T-cell (primary cell): ENCODE data around the gene SUFU. TPM values are rescaled to one million over a fixed set of nuclear protein-coding genes. Genes with fewer than 3 reads are reported as not detected.

Experiments
- ATAC-seq, 4 experiments: fragments of 200-7000 bp in 3 of 4; fragments of 150-1000 bp in 1 of 4; cut with Tn5 transposase; replicated peaks in 1 of 4; 1 replicate in 3 of 4; 2 replicates in 1 of 4; pipeline ENCODE4 v1.10.0; 2021; ENCODE audit warnings: moderate library complexity in 3 of 4, mild to moderate bottlenecking in 2 of 4, moderate number of reproducible peaks in 1 of 4
- CTCF ChIA-PET, 2 donors: fragments of 300-600 bp; sonication (Branson Sonifier 250); formaldehyde crosslinking; loops; one replicate each; lab custom pipeline; 2022; ENCODE audit warnings: antibody characterized with exemption in 2 of 2; lab: Charles Lee
- POLR2A ChIA-PET, 2 donors: fragments of 300-600 bp; sonication (Branson Sonifier 250); formaldehyde crosslinking; loops; one replicate each; lab custom pipeline; 2022; ENCODE audit warnings: antibody characterized with exemption in 2 of 2; lab: Charles Lee
- DNase-seq, 35 experiments: peaks; one replicate each; pipeline versions ENCODE4 v3.0.0 to v3.0.0-alpha.2; 2013 to 2023
- H3K27ac ChIP-seq: one replicate; pipeline ENCODE4 v1.5.1; 2013; ENCODE audit warnings: low read length
- H3K27me3 ChIP-seq, 2 experiments: replicated peaks in 1 of 2; 1 replicate in 1 of 2; 2 replicates in 1 of 2; pipeline versions ENCODE4 v1.6.1 to v1.7.0; 2013; ENCODE audit warnings: low read length in 1 of 2, mixed read lengths in 1 of 2; ENCODE audit not compliant: control insufficient read depth in 2 of 2, insufficient read depth in 2 of 2; ENCODE audit errors: extremely low read depth in 1 of 2
- H3K36me3 ChIP-seq, 2 donors: 1 replicate in 1 of 2; 2 replicates in 1 of 2; pipeline versions ENCODE4 v1.6.1 to v1.7.0; 2013; ENCODE audit warnings: low read length in 1 of 2; ENCODE audit not compliant: control insufficient read depth in 2 of 2, insufficient read depth in 1 of 2; ENCODE audit errors: extremely low read depth in 1 of 2
- H3K4me1 ChIP-seq, 2 experiments: 1 replicate in 1 of 2; 2 replicates in 1 of 2; pipeline versions ENCODE4 v1.6.1 to v1.7.0; 2013; ENCODE audit warnings: low read length in 2 of 2, mixed read lengths in 1 of 2; ENCODE audit not compliant: insufficient read depth in 2 of 2, control insufficient read depth in 1 of 2; ENCODE audit errors: extremely low read depth in 1 of 2
- H3K4me3 ChIP-seq, 2 donors: 1 replicate in 1 of 2; 2 replicates in 1 of 2; pipeline versions ENCODE4 v1.5.1 to v1.7.0; 2013; ENCODE audit warnings: mild to moderate bottlenecking in 2 of 2, low read length in 1 of 2, moderate library complexity in 1 of 2; ENCODE audit not compliant: control insufficient read depth in 1 of 2; ENCODE audit errors: extremely low read depth in 1 of 2
- H3K9me3 ChIP-seq: 2 replicates; pipeline ENCODE4 v1.7.0; 2013
- H3K27ac Mint-ChIP-seq, 2 donors: one replicate each; pipeline ENCODE4 v1.8.0; 2020 to 2021; ENCODE audit warnings: mild to moderate bottlenecking in 2 of 2, mixed read lengths in 2 of 2
- H3K27me3 Mint-ChIP-seq, 2 donors: one replicate each; pipeline ENCODE4 v1.8.0; 2021 to 2022; ENCODE audit warnings: mixed read lengths in 2 of 2
- H3K36me3 Mint-ChIP-seq: one replicate; pipeline ENCODE4 v1.8.0; 2021; ENCODE audit warnings: mixed read lengths
- H3K4me1 Mint-ChIP-seq, 3 donors: one replicate each; pipeline ENCODE4 v1.8.0; 2020 to 2022; ENCODE audit warnings: mixed read lengths in 3 of 3, mild to moderate bottlenecking in 1 of 3
- H3K4me3 Mint-ChIP-seq, 3 donors: one replicate each; pipeline ENCODE4 v1.8.0; 2020 to 2022; ENCODE audit warnings: mild to moderate bottlenecking in 3 of 3, mixed read lengths in 3 of 3, moderate library complexity in 3 of 3
- H3K9me3 Mint-ChIP-seq, 3 donors: one replicate each; pipeline ENCODE4 v1.8.0; 2020 to 2022; ENCODE audit warnings: mixed read lengths in 3 of 3
- WGBS: methylation state at CpG from one replicate; pipeline ENCODE4 v1.1.5; 2013; ENCODE audit warnings: missing lambda C conversion rate; ENCODE audit not compliant: insufficient coverage; 5-methylcytosine and 5-hydroxymethylcytosine counted together
- total RNA-seq, 35 experiments: library from RNA in 6 of 35; stranded (reverse) in 6 of 35; fragments of 120-200 nt in 1 of 35; gene quantifications; one replicate each; pipeline versions ENCODE4 v1.2.1 to v1.2.4 and lab custom pipeline; 2013 to 2026

The SUFU gene
- total RNA-seq, 5 donors from 2014 or later (not counting 1 experiment from before 2014, with no cell fraction given): 13.2 to 16.4 (median 15.4) TPM

DNA sequence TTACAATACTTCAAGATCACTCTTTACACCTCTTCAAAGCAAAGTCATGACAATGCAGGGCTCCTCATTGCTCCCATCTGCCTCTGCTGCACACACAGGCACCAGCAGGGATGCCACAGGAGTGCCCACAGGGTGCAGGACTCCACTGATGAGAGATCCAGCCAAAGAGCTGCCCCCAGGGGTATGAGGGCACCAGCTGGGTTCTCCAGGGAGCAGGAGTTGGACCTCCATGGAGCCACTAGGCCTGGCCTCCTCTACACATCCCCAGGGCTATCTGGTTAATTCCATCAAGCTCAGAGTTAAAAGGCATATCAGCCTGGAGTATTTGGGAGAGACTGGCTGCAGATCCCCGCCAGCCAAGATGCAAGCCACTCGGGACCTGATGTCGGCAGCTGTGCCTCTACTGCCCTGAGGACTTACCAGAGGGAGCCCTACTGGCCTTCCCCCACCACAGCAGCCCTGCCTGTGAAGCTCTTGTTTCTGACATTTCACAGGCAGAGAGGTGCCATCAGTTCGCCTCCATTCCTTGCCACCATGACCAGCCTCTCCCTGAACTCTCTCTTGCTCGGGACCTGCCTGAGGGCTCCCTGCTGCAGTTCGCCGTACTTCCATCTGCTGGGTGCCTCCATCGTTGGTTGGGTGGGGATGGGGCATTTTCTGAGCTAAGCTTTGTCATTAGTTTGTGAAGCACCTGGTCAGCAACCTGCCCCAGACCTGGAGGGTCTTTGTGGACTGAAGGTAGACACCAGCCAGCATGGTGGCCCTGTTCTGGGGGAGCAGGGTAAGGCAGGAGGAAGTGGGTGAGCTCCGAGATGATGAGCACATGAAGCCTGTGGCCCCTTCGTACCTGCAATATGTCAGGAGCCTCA lies 128.0 kb downstream of the SUFU start:
- H3K4me1 Mint-ChIP-seq: peaks cover 44 to 50% (median 50%) of the 10 kb centered on the region in 3 donors
- POLR2A ChIA-PET: no interaction called here
- no peak overlapping the region for H3K27ac ChIP-seq
- no peaks in the 10 kb centered on the region for H3K9me3 Mint-ChIP-seq
- peak overlapping the region in 1 of 3 donors; percentile 51 for H3K4me3 Mint-ChIP-seq
- peak overlapping the region; percentile 93 to 94 for H3K27ac Mint-ChIP-seq
- DNase-seq (no peak), ATAC-seq (no peak)
- peaks cover 3 to 24% of the 10 kb centered on the region in 2 donors for H3K36me3 ChIP-seq
- H3K4me1 ChIP-seq: peaks cover 34 to 45% of the 10 kb centered on the region in 2 experiments
- H3K9me3 ChIP-seq: no peaks in the 10 kb centered on the region
- H3K36me3 Mint-ChIP-seq: peaks cover 5% of the 10 kb centered on the region
- no peaks in the 10 kb centered on the region for H3K27me3 ChIP-seq
- 87% methylated on average over 3 of the region's 10 CpGs for WGBS
- CTCF ChIA-PET: interaction anchor here in 1 of 2 donors (1.0 kb wide), 1 partner anchor 48 kb away, joined by 3 read pairs; no protein-coding TSS in a partner anchor
- no peak overlapping the region for H3K4me3 ChIP-seq
- no peaks in the 10 kb centered on the region for H3K27me3 Mint-ChIP-seq

DNA sequence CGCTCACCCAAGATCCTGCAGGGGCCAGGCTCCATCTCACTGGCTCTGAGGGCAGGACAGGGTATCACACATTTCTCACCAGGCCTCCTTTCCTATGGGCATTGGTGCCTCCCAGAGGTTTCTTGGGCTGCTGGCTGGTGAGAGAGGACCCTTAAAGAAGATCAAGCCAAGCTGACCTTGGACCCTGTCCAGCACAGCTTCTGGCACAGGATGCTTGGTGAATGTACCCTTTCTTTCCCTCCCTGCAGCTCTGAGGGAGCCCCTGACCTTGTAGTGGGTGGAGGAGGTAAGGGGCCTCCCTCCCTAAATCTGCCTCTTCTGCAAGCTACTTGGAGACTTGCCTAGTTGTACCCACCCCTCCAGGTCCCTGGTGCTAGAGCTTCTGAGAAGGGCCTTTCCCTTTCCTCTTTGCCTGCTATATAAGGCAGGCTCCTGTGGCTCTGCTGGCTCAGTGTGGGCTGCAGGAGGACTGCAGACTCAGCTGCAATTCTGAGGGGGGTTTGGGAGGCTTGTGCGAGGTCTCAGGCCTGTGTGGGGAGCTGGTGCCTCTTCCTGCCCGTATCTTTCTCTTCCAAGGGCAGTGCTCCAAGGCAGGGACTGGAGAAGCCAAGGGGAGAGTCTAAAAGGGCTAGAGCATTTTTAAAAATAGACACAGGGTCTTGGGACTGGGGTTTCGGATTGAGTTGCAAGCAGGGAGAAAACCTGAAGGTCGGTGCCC lies 128.8 kb downstream of the SUFU start:
- H3K36me3 ChIP-seq: peaks cover 3 to 22% of the 10 kb centered on the region in 2 donors
- H3K9me3 ChIP-seq: no peaks in the 10 kb centered on the region
- H3K27me3 ChIP-seq: no peaks in the 10 kb centered on the region
- peak overlapping the region in 1 of 2 donors; percentile 10 for H3K4me3 ChIP-seq
- no peak for DNase-seq
- ATAC-seq: peak in 1 of 4 experiments; percentile 24
- peak overlapping the region; percentile 93 to 94 for H3K27ac Mint-ChIP-seq
- no peaks in the 10 kb centered on the region for H3K36me3 Mint-ChIP-seq
- no peaks in the 10 kb centered on the region for H3K9me3 Mint-ChIP-seq
- ChIA-PET CTCF (no interaction called here), POLR2A (no interaction called here)
- H3K27ac ChIP-seq: peak overlapping the region; percentile 35
- peaks cover 34 to 45% of the 10 kb centered on the region in 2 experiments for H3K4me1 ChIP-seq
- WGBS: 36% methylated on average over 3 of the region's 5 CpGs
- peaks cover 47 to 53% (median 52%) of the 10 kb centered on the region in 3 donors for H3K4me1 Mint-ChIP-seq
- H3K4me3 Mint-ChIP-seq: peak overlapping the region in 1 of 3 donors; percentile 51
- no peaks in the 10 kb centered on the region for H3K27me3 Mint-ChIP-seq

GRCh38 chr10:102633287-102633686 lies 129.5 kb downstream of the SUFU start:
- no peaks in the 10 kb centered on the region for H3K36me3 Mint-ChIP-seq
- DNase-seq (peak in 2 of 35 experiments; percentile 29 to 35), ATAC-seq (peak; percentile 33 to 63 (median 50))
- no peaks in the 10 kb centered on the region for H3K9me3 ChIP-seq
- no peaks in the 10 kb centered on the region for H3K27me3 Mint-ChIP-seq
- H3K4me1 ChIP-seq: peaks cover 34 to 45% of the 10 kb centered on the region in 2 experiments
- H3K27ac ChIP-seq: peak overlapping the region; percentile 35
- POLR2A ChIA-PET: no interaction called here
- H3K4me1 Mint-ChIP-seq: peaks cover 47 to 53% (median 52%) of the 10 kb centered on the region in 3 donors
- no peaks in the 10 kb centered on the region for H3K27me3 ChIP-seq
- H3K4me3 ChIP-seq: no peak overlapping the region
- peaks cover 3 to 16% of the 10 kb centered on the region in 2 donors for H3K36me3 ChIP-seq
- WGBS: 32% methylated on average over 3 of the region's 6 CpGs
- H3K9me3 Mint-ChIP-seq: no peaks in the 10 kb centered on the region
- CTCF ChIA-PET: no interaction called here
- peak overlapping the region; percentile 93 to 94 for H3K27ac Mint-ChIP-seq
- peak overlapping the region in 1 of 3 donors; percentile 51 for H3K4me3 Mint-ChIP-seq

DNA sequence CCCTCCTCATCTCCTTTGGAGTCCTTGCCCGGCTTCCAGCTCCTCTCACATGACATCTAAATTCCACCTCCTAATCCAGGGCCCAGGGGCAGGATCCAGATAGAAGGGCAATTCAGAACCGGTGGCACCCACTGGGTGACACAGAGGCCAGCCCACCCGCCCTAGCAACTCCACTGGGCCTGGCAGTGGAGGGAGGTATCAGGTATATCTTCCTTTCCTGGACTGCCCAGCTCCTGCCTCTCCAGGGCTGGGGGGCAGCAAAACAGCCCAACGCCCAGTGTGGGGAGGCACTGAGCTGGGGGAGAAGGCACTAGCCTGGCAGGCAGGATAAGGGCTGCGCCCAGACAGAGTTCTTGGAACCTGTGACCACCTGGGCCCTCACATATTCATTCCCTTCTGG lies 130.1 kb downstream of the SUFU start:
- Histone ChIP-seq H3K27me3 (no peaks in the 10 kb centered on the region), H3K4me3 (no peak overlapping the region), H3K27ac (peak overlapping the region; percentile 35), H3K36me3 (peaks cover 3 to 12% of the 10 kb centered on the region in 2 donors), H3K9me3 (no peaks in the 10 kb centered on the region), H3K4me1 (peaks cover 34 to 45% of the 10 kb centered on the region in 2 experiments)
- H3K36me3 Mint-ChIP-seq: no peaks in the 10 kb centered on the region
- no peak for ATAC-seq
- H3K9me3 Mint-ChIP-seq: no peaks in the 10 kb centered on the region
- ChIA-PET CTCF (interaction anchor here in 1 of 2 donors (0.7 kb wide), 1 partner anchor 66 kb away, joined by 4 read pairs; no protein-coding TSS in a partner anchor), POLR2A (no interaction called here)
- H3K27me3 Mint-ChIP-seq: no peaks in the 10 kb centered on the region
- WGBS: no CpG with 5 or more reads among the region's 5 CpGs
- peak overlapping the region in 1 of 3 donors; percentile 51 for H3K4me3 Mint-ChIP-seq
- DNase-seq: no peak
- H3K27ac Mint-ChIP-seq: peak overlapping the region; percentile 93 to 94
- H3K4me1 Mint-ChIP-seq: peaks cover 47 to 53% (median 52%) of the 10 kb centered on the region in 3 donors

DNA sequence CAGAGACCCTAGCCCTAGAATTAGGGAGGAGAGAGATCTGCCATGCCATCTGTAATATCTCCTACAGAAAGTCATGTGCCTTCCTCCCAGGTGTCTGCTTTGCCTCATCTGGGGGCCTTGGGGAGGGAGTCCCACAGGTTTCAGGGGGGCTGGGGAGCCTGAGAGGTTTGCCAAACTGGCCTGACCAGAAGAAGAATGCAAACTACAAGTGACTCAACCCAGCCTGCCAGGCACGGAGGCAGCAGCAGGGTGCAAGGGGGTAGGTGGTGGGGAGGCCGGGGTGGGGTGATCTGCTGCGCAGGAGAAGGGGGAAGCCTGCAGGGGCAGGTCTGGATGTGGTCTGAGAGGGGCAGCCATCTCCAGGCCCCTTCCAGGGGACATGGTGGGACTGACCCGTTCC lies 130.9 kb downstream of the SUFU start:
- Histone ChIP-seq H3K4me1 (peaks cover 34 to 45% of the 10 kb centered on the region in 2 experiments), H3K36me3 (peaks cover 3 to 12% of the 10 kb centered on the region in 2 donors), H3K9me3 (no peaks in the 10 kb centered on the region), H3K27ac (peak overlapping the region; percentile 23), H3K4me3 (no peak overlapping the region), H3K27me3 (no peaks in the 10 kb centered on the region)
- ATAC-seq: no peak
- ChIA-PET CTCF (no interaction called here), POLR2A (no interaction called here)
- H3K36me3 Mint-ChIP-seq: no peaks in the 10 kb centered on the region
- H3K27me3 Mint-ChIP-seq: no peaks in the 10 kb centered on the region
- DNase-seq: no peak
- peak overlapping the region in 1 of 3 donors; percentile 31 for H3K4me3 Mint-ChIP-seq
- H3K27ac Mint-ChIP-seq: peak overlapping the region; percentile 77 to 93
- 69% methylated on average over 2 of the region's 4 CpGs for WGBS
- peaks cover 47 to 53% (median 52%) of the 10 kb centered on the region in 3 donors for H3K4me1 Mint-ChIP-seq
- H3K9me3 Mint-ChIP-seq: no peaks in the 10 kb centered on the region

- Histone ChIP-seq H3K4me1 (peaks cover 34 to 45% of the 10 kb centered on the region in 2 experiments), H3K36me3 (peaks cover 0 to 5% of the 10 kb centered on the region in 2 donors), H3K4me3 (no peak overlapping the region), H3K9me3 (no peaks in the 10 kb centered on the region), H3K27ac (peak overlapping the region; percentile 37), H3K27me3 (no peaks in the 10 kb centered on the region)
- Mint-ChIP-seq H3K4me1 (peaks cover 47 to 53% (median 52%) of the 10 kb centered on the region in 3 donors), H3K9me3 (no peaks in the 10 kb centered on the region), H3K4me3 (peak overlapping the region in 1 of 3 donors; percentile 63), H3K36me3 (no peaks in the 10 kb centered on the region), H3K27ac (peak overlapping the region; percentile 77 to 93), H3K27me3 (no peaks in the 10 kb centered on the region)
- WGBS: no CpG with 5 or more reads among the region's 4 CpGs
- DNase-seq (peak in 9 of 35 experiments; percentile 17 to 64 (median 28)), ATAC-seq (peak; percentile 70 to 88 (median 82))
- POLR2A ChIA-PET: interaction anchor here (0.6 to 0.9 kb wide), 3 partner anchors 15 to 1133 kb away, joined by 3 to 4 read pairs (median 4); no protein-coding TSS in a partner anchor
- CTCF ChIA-PET: interaction anchor here in 1 of 2 donors (0.9 kb wide), 1 partner anchor 38 kb away, joined by 3 read pairs; no protein-coding TSS in a partner anchor
Observed at GRCh38 chr10:102635377-102635776, 131.6 kb downstream of the SUFU start.
